Gastroesophageal sphincter (tissue), 4 donors: ENCODE data around the gene RRN3. TPM values are rescaled to one million over a fixed set of nuclear protein-coding genes. Genes with fewer than 3 reads are reported as not detected.
A peak's percentile ranks its signal among the peaks of the same experiment; 100 is the strongest.
"Not testable (repeated sequence)": the region's sequence is repeated elsewhere in the genome, so short reads cannot be mapped to it uniquely, and the experiment has no call there.

ENCODE experiments used
- ATAC-seq: fragments of 150-250 bp; one replicate; pipeline ENCODE4 v1.9.1; 2016; ENCODE audit warnings: mild to moderate bottlenecking, moderate library complexity
- H3K27ac ChIP-seq, 4 donors: fragments of 200-600 bp; sonication (generic) in 3 of 4; 1 replicate in 3 of 4; 2 replicates in 1 of 4; pipeline ENCODE4 v1.5.1; 2016 to 2019
- H3K27me3 ChIP-seq: fragments of 200-600 bp; sonication (generic); one replicate; pipeline ENCODE4 v1.5.1; 2019
- H3K36me3 ChIP-seq, 2 donors: fragments of 200-600 bp; sonication (generic); one replicate each; pipeline ENCODE4 v1.5.1; 2019; ENCODE audit warnings: control low read depth in 1 of 2
- H3K4me1 ChIP-seq, 3 donors: fragments of 200-600 bp; sonication (generic); 1 replicate in 2 of 3; 2 replicates in 1 of 3; pipeline ENCODE4 v1.5.1; 2016 to 2019; ENCODE audit warnings: control low read depth in 2 of 3
- H3K4me3 ChIP-seq, 2 donors: fragments of 200-600 bp; sonication (generic); one replicate each; pipeline ENCODE4 v1.5.1; 2019; ENCODE audit warnings: mild to moderate bottlenecking in 1 of 2, moderate library complexity in 1 of 2
- H3K9me3 ChIP-seq, 3 donors: fragments of 200-600 bp; sonication (generic); one replicate each; pipeline ENCODE4 v1.5.1; 2017 to 2019; ENCODE audit warnings: control low read depth in 2 of 3
- CTCF ChIP-seq, 4 experiments: fragments of 200-600 bp in 2 of 4; fragments of 450-650 bp in 2 of 4; sonication (generic) in 1 of 4; IDR thresholded peaks; one replicate each; pipeline ENCODE4 v1.5.1; 2017 to 2019; ENCODE audit warnings: antibody characterized with exemption in 4 of 4, mild to moderate bottlenecking in 2 of 4, moderate library complexity in 2 of 4
- EP300 ChIP-seq: sonication (generic); formaldehyde crosslinking; IDR thresholded peaks from one replicate; pipeline ENCODE4 v1.6.1; 2017; ENCODE audit warnings: antibody characterized with exemption, mild to moderate bottlenecking
- POLR2A ChIP-seq, 2 donors: fragments of 450-650 bp; IDR thresholded peaks; one replicate each; pipeline ENCODE4 v1.6.1; 2017; ENCODE audit warnings: antibody characterized with exemption in 2 of 2, mild to moderate bottlenecking in 2 of 2, moderate library complexity in 1 of 2
- POLR2AphosphoS5 ChIP-seq: sonication (generic); formaldehyde crosslinking; IDR thresholded peaks from one replicate; pipeline ENCODE4 v1.6.1; 2017; ENCODE audit warnings: antibody characterized with exemption
- WGBS, 2 donors: methylation state at CpG; one replicate each; pipeline ENCODE4 v1.1.5; 2018; ENCODE audit warnings: low coverage in 1 of 2; 5-methylcytosine and 5-hydroxymethylcytosine counted together
- total RNA-seq, 4 donors: library from RNA; depleted of rRNA; stranded (reverse); fragments of >200 nt; gene quantifications; one replicate each; pipeline ENCODE4 v1.1.0, GENCODE V29; 2016

The RRN3 gene
- 10 to 100 TPM; 27.9 to 42.3 (median 31.1) TPM for total RNA-seq

DNA sequence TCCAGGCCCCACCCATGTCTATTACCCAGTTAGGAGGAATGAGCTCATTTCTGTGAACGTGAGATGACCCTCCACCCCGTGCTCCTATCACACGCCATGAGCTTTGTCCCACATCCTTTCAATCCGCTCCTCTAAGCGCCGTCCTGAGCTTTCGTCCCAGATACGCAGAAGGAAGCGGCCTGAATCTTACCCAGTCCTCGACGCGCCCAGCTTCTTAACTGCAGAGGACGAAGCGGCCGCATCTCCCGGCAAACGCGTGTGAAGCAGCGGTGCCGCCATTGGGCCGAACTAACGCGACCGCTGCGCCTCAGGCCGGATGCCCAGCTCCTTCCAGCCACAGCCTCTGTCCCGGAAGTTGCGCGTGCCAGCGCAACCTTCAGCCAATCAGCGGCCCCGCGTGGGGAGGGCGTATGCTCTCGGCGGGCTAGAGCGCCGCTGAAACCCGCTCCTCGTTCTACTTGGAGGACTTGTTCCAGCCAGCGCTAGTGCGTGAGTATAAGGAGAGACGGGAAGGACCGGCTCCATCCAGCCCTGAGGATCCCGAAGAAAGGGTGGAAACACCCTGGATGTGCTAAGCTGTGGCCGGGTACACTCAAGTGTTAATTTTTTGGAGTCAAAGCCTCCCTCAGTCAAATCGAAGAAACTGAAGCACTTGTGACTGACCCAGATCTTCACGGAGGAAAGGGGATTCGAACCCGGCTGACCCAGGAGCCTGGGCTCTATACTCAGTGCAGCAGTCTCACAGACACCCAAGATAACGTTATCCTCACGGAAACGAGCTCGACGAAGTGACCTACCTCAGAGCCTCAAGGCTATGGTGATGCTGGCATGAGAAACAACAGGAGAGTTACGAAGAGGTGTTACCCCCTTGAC, at the start of gene RRN3:
Gene RRN3 (minus strand): TSS at position 318 of the 873 bp plus-strand sequence. CDS start 39 bp downstream, at position 279.
- Histone ChIP-seq H3K36me3 (peaks cover 0 to 27% of the 10 kb centered on the region in 2 donors), H3K4me1 (peaks cover 0 to 25% (median 9%) of the 10 kb centered on the region in 3 donors), H3K27ac (peak within 1 kb of the TSS; percentile 31 to 95 (median 86)), H3K4me3 (peak within 1 kb of the TSS; percentile 44 to 59)
- TF ChIP-seq POLR2A (IDR thresholded peaks at IDR 0.05) (peak; percentile 70 to 85), CTCF (IDR thresholded peaks at IDR 0.05) (peak in 1 of 4 experiments; percentile 26), POLR2AphosphoS5 (peak; percentile 94)
- not testable (repeated sequence) for H3K9me3 ChIP-seq, H3K27me3 ChIP-seq
- peak; percentile 100 for ATAC-seq
- 6% methylated on average over 20 of the region's 56 CpGs; no CpG with 5 or more reads in 1 of the 2 donors for WGBS, 2 donors

DNA sequence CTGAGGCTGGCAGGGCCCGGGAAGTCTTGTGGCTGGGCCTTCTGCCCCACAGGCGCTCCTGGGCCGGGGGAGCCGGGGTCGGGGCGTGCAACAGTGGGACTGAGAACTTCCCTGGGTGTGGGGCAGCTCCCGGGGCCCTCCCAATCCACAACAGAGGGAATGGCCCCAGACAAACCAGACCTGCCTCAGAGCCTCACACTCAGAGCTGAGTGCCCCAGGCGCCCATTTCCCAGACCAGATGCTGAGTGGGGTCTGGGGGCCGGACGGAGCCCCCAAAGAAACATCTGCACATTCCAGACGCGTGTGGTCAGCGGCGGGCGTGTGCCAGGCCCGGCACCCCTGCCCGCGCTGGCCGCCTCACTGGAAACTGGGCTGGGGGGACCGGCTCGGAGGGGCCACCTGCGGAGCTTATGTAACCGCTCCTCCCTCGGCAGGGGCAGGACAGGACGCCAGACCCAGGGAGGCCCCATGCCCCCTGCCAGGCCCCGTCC, 49.6 kb upstream of the RRN3 start:
- peak overlapping the region; percentile 13 to 44 for H3K4me3 ChIP-seq
- not testable (repeated sequence) for H3K27me3 ChIP-seq, H3K9me3 ChIP-seq, H3K36me3 ChIP-seq, ATAC-seq
- peak overlapping the region; percentile 90 to 96 (median 96) for H3K27ac ChIP-seq
- WGBS, 2 donors = no CpG with 5 or more reads among the region's 26 CpGs
- peaks cover 7 to 92% (median 71%) of the 10 kb centered on the region in 3 donors for H3K4me1 ChIP-seq

DNA sequence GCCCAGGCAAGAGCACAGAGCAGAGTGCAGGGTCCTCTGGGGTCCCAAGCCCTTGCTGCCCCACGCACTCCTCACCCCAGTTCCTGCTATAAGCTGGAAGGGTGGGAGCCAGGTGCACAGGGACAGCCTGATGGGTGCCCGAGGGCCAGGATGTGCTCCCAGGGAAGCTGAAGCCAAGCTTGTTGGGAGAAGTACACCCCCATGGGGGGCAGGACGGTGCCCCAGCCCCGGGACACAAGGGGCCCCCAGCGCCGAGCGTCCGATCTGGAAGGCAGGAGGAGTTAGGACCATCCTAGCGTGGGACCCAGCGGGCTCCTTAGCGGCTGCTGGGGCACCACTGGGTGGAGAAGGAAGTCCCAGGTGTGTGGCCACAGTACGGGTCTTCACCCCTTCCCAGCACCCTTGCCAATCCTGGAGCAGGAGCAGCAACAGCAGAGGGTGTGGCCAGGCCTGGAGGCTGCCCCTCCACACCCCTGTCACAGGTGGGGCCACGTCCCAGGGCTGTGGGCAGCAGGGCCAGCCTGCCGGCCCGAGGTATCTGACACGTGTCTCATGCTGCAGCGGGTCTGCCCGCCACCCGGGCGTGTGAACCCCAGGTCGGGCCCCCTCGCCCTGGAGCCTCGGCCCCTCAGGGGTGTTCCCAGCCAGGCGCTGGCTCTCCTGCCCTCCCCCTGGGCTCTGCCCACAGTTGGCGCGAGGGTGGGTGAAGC, 49.0 kb upstream of the RRN3 start:
- H3K27me3 ChIP-seq, H3K9me3 ChIP-seq, ATAC-seq, H3K36me3 ChIP-seq: not testable (repeated sequence)
- Histone ChIP-seq H3K4me3 (peak overlapping the region in 1 of 2 donors; percentile 44), H3K27ac (peak overlapping the region; percentile 90 to 96 (median 96)), H3K4me1 (peaks cover 7 to 86% (median 71%) of the 10 kb centered on the region in 3 donors)
- no CpG with 5 or more reads among the region's 26 CpGs for WGBS, 2 donors

DNA sequence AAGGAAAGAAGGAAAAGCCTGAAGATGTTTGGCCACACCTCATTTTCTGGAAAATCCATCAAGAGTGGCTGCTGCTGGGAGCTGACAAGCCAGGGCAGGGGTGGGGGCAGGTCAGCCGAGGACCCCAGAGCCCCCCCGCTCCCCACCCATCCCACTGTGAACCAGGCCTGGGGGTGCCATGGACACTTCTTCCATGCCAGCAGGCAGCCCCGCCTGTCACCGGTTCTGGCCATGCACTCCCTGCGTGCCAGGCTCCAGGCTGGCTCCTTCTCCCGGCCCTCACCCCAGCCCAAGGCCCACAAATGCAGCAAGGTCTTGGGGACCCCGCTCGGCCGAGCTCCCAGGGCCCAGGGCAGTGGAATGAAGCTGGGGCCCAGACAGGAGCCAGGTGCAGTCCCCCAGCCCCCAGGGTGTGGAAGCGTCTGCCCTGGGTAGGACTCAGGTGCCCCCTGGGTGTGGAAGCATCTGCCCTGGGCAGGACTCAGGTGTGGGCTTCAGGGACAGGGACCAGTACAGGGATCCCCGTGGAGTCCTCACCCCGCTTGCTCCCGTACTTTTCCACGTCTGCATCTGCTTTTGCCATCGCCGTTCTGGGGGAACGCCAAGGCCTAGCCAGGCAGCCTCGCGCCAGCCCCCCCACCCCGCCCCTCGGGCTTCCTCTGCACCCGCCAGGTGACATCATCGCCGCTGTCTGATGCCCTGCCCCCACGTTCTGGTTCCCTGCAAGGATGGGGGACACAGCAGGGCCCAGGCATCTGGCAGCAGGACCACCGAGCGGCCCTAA, 48.2 kb upstream of the RRN3 start:
- not testable (repeated sequence) for H3K9me3 ChIP-seq, H3K27me3 ChIP-seq, H3K36me3 ChIP-seq
- Histone ChIP-seq H3K4me1 (peaks cover 7 to 82% (median 66%) of the 10 kb centered on the region in 3 donors), H3K4me3 (peak overlapping the region; percentile 8 to 35), H3K27ac (peak overlapping the region; percentile 90 to 96 (median 96))
- no CpG with 5 or more reads among the region's 27 CpGs for WGBS, 2 donors
- ATAC-seq = peak; percentile 62

DNA sequence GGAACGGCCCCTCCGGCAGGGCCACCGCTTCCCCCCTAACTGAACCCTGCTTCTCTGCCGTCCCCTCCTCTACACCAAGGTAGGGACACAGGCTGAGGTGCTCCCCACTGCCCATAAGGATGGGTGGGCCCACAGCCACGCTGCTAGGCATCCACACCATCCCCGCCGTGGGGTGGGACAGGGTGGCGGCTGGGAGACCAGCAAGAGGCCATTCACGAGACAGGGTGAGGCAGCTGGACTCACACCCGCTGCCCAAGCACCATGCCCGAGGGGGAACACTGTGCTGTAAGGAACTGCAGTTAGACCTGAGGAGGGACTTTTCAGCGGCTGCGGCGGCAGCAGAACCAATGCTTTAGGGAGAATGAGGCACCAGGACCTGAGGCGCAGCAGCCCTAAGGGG, 47.5 kb upstream of the RRN3 start:
- peak overlapping the region; percentile 74 to 96 (median 96) for H3K27ac ChIP-seq
- no peak for ATAC-seq

More for the DNA sequence above, 47.5 kb upstream of the RRN3 start:
- no peak for TF ChIP-seq CTCF (IDR thresholded peaks at IDR 0.05)
- TF ChIP-seq EP300 = no peak
- no peak for TF ChIP-seq POLR2A (IDR thresholded peaks at IDR 0.05)
- no peak for TF ChIP-seq POLR2AphosphoS5
- H3K4me3 ChIP-seq = peak overlapping the region in 1 of 2 donors; percentile 35
- H3K27me3 ChIP-seq = no peaks in the 10 kb centered on the region
- H3K9me3 ChIP-seq = no peaks in the 10 kb centered on the region
- H3K4me1 ChIP-seq = peaks cover 4 to 80% (median 59%) of the 10 kb centered on the region in 3 donors
- no peaks in the 10 kb centered on the region for H3K36me3 ChIP-seq
- no CpG with 5 or more reads among the region's 15 CpGs for WGBS, 2 donors
